Activated naive CD8-positive, alpha-beta T cell treated with anti-CD3 and anti-CD28 coated beads, Interleukin-2, amount 50 U/mL, for 24 hours (primary cell): ENCODE data around the gene DOC2A.
"Not testable (repeated sequence)": the region's sequence is repeated elsewhere in the genome, so short reads cannot be mapped to it uniquely, and the experiment has no call there.

Experiments used
- ATAC-seq: fragments of 150-1000 bp; cut with Tn5 transposase; one replicate; pipeline ENCODE4 v1.10.0; 2021
- DNase-seq: peaks from one replicate; pipeline ENCODE4 v3.0.0; 2021
- H3K27ac Mint-ChIP-seq: one replicate; pipeline ENCODE4 v1.8.0; 2021; ENCODE audit warnings: mild to moderate bottlenecking, mixed read lengths
- H3K27me3 Mint-ChIP-seq: one replicate; pipeline ENCODE4 v1.8.0; 2021; ENCODE audit warnings: mixed read lengths
- H3K36me3 Mint-ChIP-seq: one replicate; pipeline ENCODE4 v1.8.0; 2021; ENCODE audit warnings: low read depth, mixed read lengths
- H3K4me1 Mint-ChIP-seq: one replicate; pipeline ENCODE4 v1.8.0; 2021; ENCODE audit warnings: mixed read lengths
- H3K4me3 Mint-ChIP-seq: one replicate; pipeline ENCODE4 v1.8.0; 2021; ENCODE audit warnings: mild to moderate bottlenecking, moderate library complexity, mixed read lengths
- H3K9me3 Mint-ChIP-seq: one replicate; pipeline ENCODE4 v1.8.0; 2021; ENCODE audit warnings: mixed read lengths

Gene DOC2A

GRCh38 chr16:30032083-30032819 lies 21.4 kb upstream of the DOC2A start:
- Mint-ChIP-seq H3K4me3 (no peak overlapping the region), H3K27me3 (peaks cover 55% of the 10 kb centered on the region), H3K4me1 (peaks cover 12% of the 10 kb centered on the region), H3K9me3 (no peaks in the 10 kb centered on the region), H3K36me3 (no peaks in the 10 kb centered on the region), H3K27ac (no peak overlapping the region)
- DNase-seq (peak; percentile 69), ATAC-seq (peak; percentile 41)

GRCh38 chr16:30031477-30031918 lies 20.7 kb upstream of the DOC2A start:
- Mint-ChIP-seq H3K4me3 (no peak overlapping the region), H3K27ac (no peak overlapping the region), H3K4me1 (peaks cover 12% of the 10 kb centered on the region), H3K36me3 (no peaks in the 10 kb centered on the region), H3K27me3 (peaks cover 62% of the 10 kb centered on the region), H3K9me3 (no peaks in the 10 kb centered on the region)
- ATAC-seq = no peak
- DNase-seq = no peak

- DNase-seq (no peak), ATAC-seq (no peak)
- no peaks in the 10 kb centered on the region for H3K9me3 Mint-ChIP-seq
- peak within 1 kb of the TSS; percentile 21 for H3K4me3 Mint-ChIP-seq
- H3K36me3 Mint-ChIP-seq = no peaks in the 10 kb centered on the region
- H3K27ac Mint-ChIP-seq = no peak within 1 kb of the TSS
- H3K27me3 Mint-ChIP-seq = peaks cover 65% of the 10 kb centered on the region
- H3K4me1 Mint-ChIP-seq = peaks cover 12% of the 10 kb centered on the region
Measured at GRCh38 chr16:30030841-30031413, 20.1 kb upstream of the DOC2A start, which contains the start of gene TLCD3B. TLCD3B (minus strand) TSS chr16:30031271; CDS start chr16:30030527, 744 bp downstream.

GRCh38 chr16:30030011-30030685 lies 19.3 kb upstream of the DOC2A start:
- ATAC-seq = no peak
- H3K36me3 Mint-ChIP-seq = no peaks in the 10 kb centered on the region

GRCh38 chr16:30028438-30029076 lies 17.7 kb upstream of the DOC2A start:
- H3K27ac Mint-ChIP-seq = no peak overlapping the region
- no peaks in the 10 kb centered on the region for H3K36me3 Mint-ChIP-seq
- H3K9me3 Mint-ChIP-seq = no peaks in the 10 kb centered on the region
- DNase-seq = no peak
- no peak overlapping the region for H3K4me3 Mint-ChIP-seq
- H3K27me3 Mint-ChIP-seq = peaks cover 58% of the 10 kb centered on the region
- ATAC-seq = no peak
- peaks cover 12% of the 10 kb centered on the region for H3K4me1 Mint-ChIP-seq

More at GRCh38 chr16:30030011-30030685, 19.3 kb upstream of the DOC2A start:
- no peaks in the 10 kb centered on the region for H3K9me3 Mint-ChIP-seq
- no peak overlapping the region for H3K27ac Mint-ChIP-seq
- peaks cover 61% of the 10 kb centered on the region for H3K27me3 Mint-ChIP-seq
- H3K4me3 Mint-ChIP-seq = peak overlapping the region; percentile 21
- no peak for DNase-seq
- peaks cover 12% of the 10 kb centered on the region for H3K4me1 Mint-ChIP-seq

GRCh38 chr16:30027588-30028437 lies 17.0 kb upstream of the DOC2A start:
- DNase-seq (no peak), ATAC-seq (no peak)
- no peak overlapping the region for H3K4me3 Mint-ChIP-seq
- H3K27ac Mint-ChIP-seq = no peak overlapping the region
- no peaks in the 10 kb centered on the region for H3K36me3 Mint-ChIP-seq
- peaks cover 10% of the 10 kb centered on the region for H3K4me1 Mint-ChIP-seq
- H3K9me3 Mint-ChIP-seq = no peaks in the 10 kb centered on the region
- peaks cover 53% of the 10 kb centered on the region for H3K27me3 Mint-ChIP-seq

- Mint-ChIP-seq H3K9me3 (no peaks in the 10 kb centered on the region), H3K4me3 (no peak overlapping the region), H3K4me1 (peaks cover 4% of the 10 kb centered on the region), H3K27me3 (peaks cover 44% of the 10 kb centered on the region), H3K36me3 (no peaks in the 10 kb centered on the region), H3K27ac (no peak overlapping the region)
- no peak for DNase-seq
- ATAC-seq = no peak
Measured at GRCh38 chr16:30026449-30026848, 15.6 kb upstream of the DOC2A start.

GRCh38 chr16:30025574-30025973 lies 14.7 kb upstream of the DOC2A start:
- no peak for ATAC-seq

GRCh38 chr16:30025156-30025555 lies 14.3 kb upstream of the DOC2A start:
- H3K36me3 Mint-ChIP-seq = no peaks in the 10 kb centered on the region

More at GRCh38 chr16:30025574-30025973, 14.7 kb upstream of the DOC2A start:
- Mint-ChIP-seq H3K27me3 (peaks cover 46% of the 10 kb centered on the region), H3K4me1 (peaks cover 6% of the 10 kb centered on the region), H3K27ac (no peak overlapping the region), H3K9me3 (no peaks in the 10 kb centered on the region), H3K36me3 (no peaks in the 10 kb centered on the region), H3K4me3 (no peak overlapping the region)
- DNase-seq = no peak

GRCh38 chr16:30024451-30024850 lies 13.6 kb upstream of the DOC2A start:
- peaks cover 3% of the 10 kb centered on the region for H3K4me1 Mint-ChIP-seq
- H3K4me3 Mint-ChIP-seq = no peak overlapping the region
- H3K27ac Mint-ChIP-seq = no peak overlapping the region
- no peak for DNase-seq
- H3K36me3 Mint-ChIP-seq = no peaks in the 10 kb centered on the region
- no peaks in the 10 kb centered on the region for H3K9me3 Mint-ChIP-seq
- ATAC-seq = no peak
- peaks cover 39% of the 10 kb centered on the region for H3K27me3 Mint-ChIP-seq

More at GRCh38 chr16:30025156-30025555, 14.3 kb upstream of the DOC2A start:
- peaks cover 4% of the 10 kb centered on the region for H3K4me1 Mint-ChIP-seq
- H3K9me3 Mint-ChIP-seq = no peaks in the 10 kb centered on the region
- no peak overlapping the region for H3K4me3 Mint-ChIP-seq
- H3K27me3 Mint-ChIP-seq = peaks cover 46% of the 10 kb centered on the region
- DNase-seq (no peak), ATAC-seq (no peak)
- H3K27ac Mint-ChIP-seq = no peak overlapping the region

GRCh38 chr16:30023586-30023985 lies 12.8 kb upstream of the DOC2A start:
- H3K4me1 Mint-ChIP-seq = peaks cover 5% of the 10 kb centered on the region
- no peaks in the 10 kb centered on the region for H3K36me3 Mint-ChIP-seq
- H3K27ac Mint-ChIP-seq = no peak overlapping the region
- no peak for DNase-seq
- H3K4me3 Mint-ChIP-seq = no peak overlapping the region
- H3K27me3 Mint-ChIP-seq = peaks cover 30% of the 10 kb centered on the region
- H3K9me3 Mint-ChIP-seq = no peaks in the 10 kb centered on the region
- no peak for ATAC-seq

- Mint-ChIP-seq H3K9me3 (no peaks in the 10 kb centered on the region), H3K27ac (no peak within 1 kb of the TSS), H3K36me3 (no peaks in the 10 kb centered on the region), H3K27me3 (peaks cover 23% of the 10 kb centered on the region), H3K4me3 (no peak within 1 kb of the TSS), H3K4me1 (peaks cover 5% of the 10 kb centered on the region)
- no peak for DNase-seq
- ATAC-seq = no peak
Measured at GRCh38 chr16:30022887-30023286, 12.1 kb upstream of the DOC2A start, which contains the start of gene C16orf92. C16orf92 (plus strand) TSS chr16:30023198; CDS start chr16:30023341, 143 bp downstream.

GRCh38 chr16:30018731-30019158 lies 7.9 kb upstream of the DOC2A start:
- peaks cover 10% of the 10 kb centered on the region for H3K27me3 Mint-ChIP-seq
- peaks cover 5% of the 10 kb centered on the region for H3K4me1 Mint-ChIP-seq
- DNase-seq (no peak), ATAC-seq (peak; percentile 34)
- no peaks in the 10 kb centered on the region for H3K36me3 Mint-ChIP-seq
- no peak overlapping the region for H3K4me3 Mint-ChIP-seq
- no peaks in the 10 kb centered on the region for H3K9me3 Mint-ChIP-seq
- H3K27ac Mint-ChIP-seq = no peak overlapping the region

- H3K4me3 Mint-ChIP-seq, H3K4me1 Mint-ChIP-seq, H3K36me3 Mint-ChIP-seq, H3K27me3 Mint-ChIP-seq, DNase-seq, H3K27ac Mint-ChIP-seq, ATAC-seq, H3K9me3 Mint-ChIP-seq: not testable (repeated sequence)
Measured at GRCh38 chr16:30017937-30018336, 7.1 kb upstream of the DOC2A start.
